HepG2 (cell line): ENCODE measurements around the gene BRAF. TPM values are rescaled to one million over a fixed set of nuclear protein-coding genes. Genes with fewer than 3 reads are reported as not detected.

Source experiments
- AFF4 ChIP-seq: sonication (generic); formaldehyde crosslinking; IDR thresholded peaks from 2 replicates; pipeline ENCODE4 v1.4.0; 2020; ENCODE audit warnings: missing genetic modification reagents
- AKNA ChIP-seq: sonication (generic); formaldehyde crosslinking; IDR thresholded peaks from 2 replicates; pipeline ENCODE4 v1.4.0; 2020; ENCODE audit warnings: missing genetic modification reagents, borderline replicate concordance
- TP53 ChIP-seq: sonication (generic); formaldehyde crosslinking; conservative IDR thresholded peaks from 2 replicates; pipeline ENCODE4 v1.4.0; 2020; ENCODE audit warnings: missing genetic modification reagents
- ZFP62 ChIP-seq: sonication (generic); formaldehyde crosslinking; IDR thresholded peaks from 2 replicates; pipeline ENCODE4 v1.4.0; 2020; ENCODE audit warnings: missing genetic modification reagents
- ZNF136 ChIP-seq: sonication (generic); formaldehyde crosslinking; IDR thresholded peaks from 2 replicates; pipeline ENCODE4 v1.8.1; 2022; ENCODE audit warnings: low read depth, mild to moderate bottlenecking, moderate library complexity, missing genetic modification reagents
- ZNF264 ChIP-seq: sonication (generic); formaldehyde crosslinking; IDR thresholded peaks from 2 replicates; pipeline ENCODE4 v1.4.0; 2020; ENCODE audit warnings: missing genetic modification reagents
- ZNF605 ChIP-seq: sonication (generic); formaldehyde crosslinking; IDR thresholded peaks from 2 replicates; pipeline ENCODE4 v1.8.0; 2022; ENCODE audit warnings: mild to moderate bottlenecking, missing genetic modification reagents
- polyA plus RNA-seq, 8 experiments: library from polyadenylated mRNA; depleted of rRNA in 3 of 8; stranded (reverse) in 7 of 8; unstranded in 1 of 8; fragments of >200 nt; fragmentation: Illumina TruSeq in 4 of 8; extraction: Trizol in 4 of 8; gene quantifications; 2 replicates each; pipeline versions ENCODE4 v1.2.1 to v1.2.3, GENCODE V29; 2011 to 2016; ENCODE audit warnings: low read depth in 4 of 8, missing spikeins in 1 of 8, mixed read lengths in 1 of 8; ENCODE audit not compliant: insufficient read depth in 1 of 8
- total RNA-seq, 5 experiments: library from RNA; depleted of rRNA; stranded (reverse); fragments of >200 nt; fragmentation: Illumina TruSeq; extraction: Trizol; gene quantifications; 2 replicates each; pipeline ENCODE4 v1.2.3, GENCODE V29; 2016; ENCODE audit warnings: low read depth in 1 of 5
- TF ChIP-seq, protein P1 (sequence below): IDR thresholded peaks from 2 replicates; pipeline ENCODE4 v1.6.1; 2016; ENCODE audit warnings: missing biosample characterization, missing genetic modification reagents, low read depth
- TF ChIP-seq, protein P2 (sequence below): sonication (generic); formaldehyde crosslinking; IDR thresholded peaks from 2 replicates; pipeline ENCODE4 v1.4.0; 2020; ENCODE audit warnings: missing genetic modification reagents, borderline replicate concordance

The BRAF gene
- total and polyA plus RNA-seq, 2 of the 13 experiments (the other 11 are each of a cell fraction or from before 2014, with no cell fraction given), result 12.5 to 13.4 TPM

GRCh38 chr7:140924821-140925421, at the start of gene BRAF (continued):
- no peak for TF ChIP-seq AFF4 (CRISPR knock-in tag)
- no peak for TF ChIP-seq AKNA (CRISPR knock-in tag)
- no peak for TF ChIP-seq ZNF264 (CRISPR knock-in tag)
- no peak for TF ChIP-seq TP53
- TF ChIP-seq ZFP62 (CRISPR knock-in tag), result no peak
- no peak for TF ChIP-seq ZNF136 (CRISPR knock-in tag)
- no peak for TF ChIP-seq ZNF605
- TF ChIP-seq, protein P1, sequence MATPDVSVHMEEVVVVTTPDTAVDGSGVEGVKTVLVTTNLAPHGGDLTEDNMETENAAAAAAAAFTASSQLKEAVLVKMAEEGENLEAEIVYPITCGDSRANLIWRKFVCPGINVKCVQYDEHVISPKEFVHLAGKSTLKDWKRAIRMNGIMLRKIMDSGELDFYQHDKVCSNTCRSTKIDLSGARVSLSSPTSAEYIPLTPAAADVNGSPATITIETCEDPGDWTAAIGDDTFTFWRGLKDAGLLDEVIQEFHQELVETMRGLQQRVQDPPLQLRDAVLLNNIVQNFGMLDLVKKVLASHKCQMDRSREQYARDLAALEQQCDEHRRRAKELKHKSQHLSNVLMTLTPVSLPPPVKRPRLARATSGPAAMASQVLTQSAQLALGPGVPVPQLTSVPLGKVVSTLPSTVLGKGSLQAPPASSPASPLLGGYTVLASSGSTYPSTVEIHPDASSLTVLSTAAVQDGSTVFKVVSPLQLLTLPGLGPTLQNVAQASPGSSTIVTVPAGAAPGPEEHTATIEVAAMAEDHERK (CRISPR knock-in tag), result no peak
- TF ChIP-seq, protein P2, sequence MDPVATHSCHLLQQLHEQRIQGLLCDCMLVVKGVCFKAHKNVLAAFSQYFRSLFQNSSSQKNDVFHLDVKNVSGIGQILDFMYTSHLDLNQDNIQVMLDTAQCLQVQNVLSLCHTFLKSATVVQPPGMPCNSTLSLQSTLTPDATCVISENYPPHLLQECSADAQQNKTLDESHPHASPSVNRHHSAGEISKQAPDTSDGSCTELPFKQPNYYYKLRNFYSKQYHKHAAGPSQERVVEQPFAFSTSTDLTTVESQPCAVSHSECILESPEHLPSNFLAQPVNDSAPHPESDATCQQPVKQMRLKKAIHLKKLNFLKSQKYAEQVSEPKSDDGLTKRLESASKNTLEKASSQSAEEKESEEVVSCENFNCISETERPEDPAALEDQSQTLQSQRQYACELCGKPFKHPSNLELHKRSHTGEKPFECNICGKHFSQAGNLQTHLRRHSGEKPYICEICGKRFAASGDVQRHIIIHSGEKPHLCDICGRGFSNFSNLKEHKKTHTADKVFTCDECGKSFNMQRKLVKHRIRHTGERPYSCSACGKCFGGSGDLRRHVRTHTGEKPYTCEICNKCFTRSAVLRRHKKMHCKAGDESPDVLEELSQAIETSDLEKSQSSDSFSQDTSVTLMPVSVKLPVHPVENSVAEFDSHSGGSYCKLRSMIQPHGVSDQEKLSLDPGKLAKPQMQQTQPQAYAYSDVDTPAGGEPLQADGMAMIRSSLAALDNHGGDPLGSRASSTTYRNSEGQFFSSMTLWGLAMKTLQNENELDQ (CRISPR knock-in tag), result 0 out of 2 replicates have a peak, but pooled peaks have one; percentile 12
